ENCODE data around the gene MED10.

DNA sequence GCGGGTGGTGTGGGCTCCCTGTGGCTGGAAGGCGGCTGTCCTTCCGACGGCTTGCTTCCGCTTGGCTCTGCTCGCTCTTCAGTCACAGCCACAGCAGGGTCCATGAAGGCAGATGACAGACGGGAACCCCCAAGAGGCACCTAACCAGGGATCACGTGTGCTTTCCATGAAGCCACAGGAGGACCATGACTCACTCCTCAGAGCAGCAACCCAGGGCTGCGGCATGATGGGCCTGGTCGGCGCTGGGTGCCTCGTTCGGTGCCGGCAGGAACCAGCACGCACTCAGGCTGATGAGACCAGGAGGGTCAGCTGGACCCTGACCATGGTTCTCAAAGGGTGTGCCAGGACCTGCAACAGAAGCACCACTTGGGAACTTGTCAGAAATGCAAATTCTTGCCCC lies 32.8 kb upstream of the MED10 start:
- TF ChIP-seq POLR2A (IDR thresholded peaks at IDR 0.05; ENCODE audit: low read depth, low read length) (no peak), TAF1 (IDR thresholded peaks at IDR 0.05; ENCODE audit: borderline replicate concordance, low read depth, low read length) (no peak), POLR2AphosphoS5 (IDR thresholded peaks at IDR 0.05; ENCODE audit: low read depth, low read length) (no peak)

Measured in GM12892 (cell line).